HG02759 (cell line): ENCODE measurements around the gene CATSPERE.

Experiments
- ATAC-seq: cut with Tn5 transposase; IDR thresholded peaks from one replicate; pipeline ENCODE4 v1.9.1; 2021; ENCODE audit warnings: mild to moderate bottlenecking, moderate library complexity; ENCODE audit not compliant: unreplicated experiment

The CATSPERE gene

DNA sequence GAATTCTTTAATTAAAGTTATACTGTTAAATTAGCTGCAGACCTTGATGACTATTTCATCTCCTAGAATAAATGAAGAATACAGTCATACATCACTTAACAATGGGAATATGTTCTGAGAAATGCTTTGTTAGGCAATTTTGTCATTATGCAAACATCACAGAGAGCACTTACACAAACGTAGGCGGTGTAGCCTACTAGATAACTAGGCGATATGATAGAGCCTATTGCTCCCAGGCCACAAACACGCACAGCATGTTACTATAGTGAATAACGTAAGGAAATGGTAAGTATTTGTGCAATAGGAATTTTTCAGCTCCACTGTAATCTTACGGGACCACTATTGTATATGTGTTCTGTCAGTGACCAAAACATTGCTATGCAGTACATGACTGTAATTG lies 154.2 kb downstream of the CATSPERE start:
- no peak for ATAC-seq

DNA sequence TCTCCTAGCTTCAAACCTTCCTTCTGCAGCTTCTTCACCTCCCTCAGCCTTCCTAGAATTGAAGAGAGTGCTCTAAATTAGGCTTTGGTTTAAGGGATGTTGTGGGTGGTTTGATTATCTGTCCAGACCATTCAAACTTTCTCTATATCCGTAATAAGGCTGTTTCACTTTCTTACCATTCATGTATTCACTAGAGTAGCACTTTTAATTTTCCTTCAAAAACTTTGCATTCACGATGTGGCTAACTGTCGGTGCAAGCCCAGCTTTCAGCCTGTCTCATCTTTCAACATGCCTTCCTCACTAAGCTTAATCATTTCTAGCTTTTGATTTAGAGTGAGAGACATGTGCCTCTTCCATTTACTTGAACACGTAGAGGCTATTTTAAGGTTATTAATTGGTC lies 165.6 kb downstream of the CATSPERE start:
- no peak for ATAC-seq

DNA sequence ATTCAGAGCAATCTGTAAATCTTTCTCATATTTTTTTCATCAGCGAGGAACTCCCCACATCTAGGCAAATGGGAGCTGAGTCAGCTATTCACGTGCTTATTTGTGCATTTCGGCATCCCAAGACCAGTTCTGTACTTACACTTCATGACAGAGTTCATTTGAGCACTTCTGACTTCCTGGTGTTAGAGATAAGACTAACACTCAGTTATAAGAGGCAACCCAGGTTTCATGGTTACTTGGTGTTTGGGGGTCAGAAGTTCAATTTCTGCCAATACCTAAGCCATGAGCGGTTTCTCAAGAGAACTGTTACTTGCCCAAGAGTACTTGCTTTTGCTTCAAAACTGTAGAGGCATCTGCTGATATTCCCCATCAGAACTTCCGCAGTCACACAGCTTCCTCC lies 167.7 kb downstream of the CATSPERE start:
- ATAC-seq = no peak

DNA sequence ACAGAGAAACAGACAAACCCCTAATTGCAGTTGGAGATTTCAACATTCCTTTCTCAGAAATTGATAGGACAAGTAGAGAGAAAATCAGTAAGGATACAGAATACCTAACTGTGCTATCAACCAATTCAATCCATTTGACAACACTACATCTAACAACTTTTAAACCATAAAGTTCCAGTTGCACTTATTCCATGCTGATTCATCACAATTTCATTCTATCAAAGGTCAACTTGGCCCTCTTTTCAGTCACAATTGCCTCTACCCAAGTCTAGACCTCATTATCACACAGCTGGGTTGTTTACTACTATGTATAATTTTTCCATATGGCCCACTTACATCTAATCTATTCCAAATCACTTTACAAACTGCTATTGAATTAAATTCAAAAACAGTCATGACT lies 172.1 kb downstream of the CATSPERE start:
- no peak for ATAC-seq

DNA sequence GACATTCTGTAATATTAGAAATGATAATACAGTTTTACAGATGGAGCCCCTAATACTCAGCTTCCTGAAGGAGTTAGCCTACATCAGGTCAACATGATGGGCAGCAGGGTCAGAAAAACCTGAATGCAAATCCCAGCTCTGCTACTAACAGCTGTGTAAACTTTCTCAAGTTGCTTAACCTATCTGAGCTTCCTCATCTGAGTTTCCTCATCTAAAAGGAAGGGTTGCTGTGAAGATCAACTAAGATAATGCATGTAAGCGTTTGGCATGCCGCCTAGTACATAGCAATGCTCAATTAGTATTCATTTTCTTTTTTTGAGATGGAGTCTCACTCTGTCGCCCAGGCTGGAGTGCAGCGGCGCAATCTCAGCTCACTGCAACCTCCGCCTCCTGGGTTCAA lies 173.5 kb downstream of the CATSPERE start:
- ATAC-seq = no peak

DNA sequence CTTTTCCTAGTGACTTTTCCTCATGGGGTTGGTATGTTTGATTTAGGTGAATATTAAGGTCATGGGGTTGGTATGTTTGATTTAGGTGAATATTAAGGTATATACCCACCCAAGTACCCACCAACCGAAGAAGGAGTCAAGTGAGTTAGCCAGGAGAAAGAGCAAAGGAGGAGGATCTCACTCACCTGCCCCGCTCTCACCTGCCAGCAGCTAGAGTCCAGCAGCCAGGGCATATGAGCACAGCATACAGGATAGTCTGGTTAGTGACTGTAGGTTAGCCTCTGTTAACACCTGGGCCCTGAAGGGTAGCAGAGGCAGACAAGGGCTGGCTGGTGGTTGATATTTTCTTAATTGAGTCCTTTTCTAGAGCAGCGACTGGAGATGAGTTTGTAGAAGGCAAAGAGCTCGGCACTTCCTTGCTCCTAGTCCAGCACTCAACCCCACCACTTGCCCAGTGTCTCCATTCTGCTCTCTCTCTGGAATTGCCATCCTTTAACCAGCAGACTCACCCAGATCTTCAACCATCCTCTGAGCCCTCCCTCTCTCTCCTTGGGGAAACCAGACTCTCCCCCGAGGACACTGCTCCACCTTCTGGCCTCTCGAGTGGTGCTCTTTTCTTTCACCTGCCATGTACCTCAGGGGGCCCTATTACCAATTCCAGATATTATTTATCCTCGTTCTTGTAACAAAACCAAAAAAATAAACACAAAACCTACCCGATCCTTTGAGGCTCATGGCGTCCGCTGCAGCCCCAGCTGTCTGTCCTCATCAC lies 175.6 kb downstream of the CATSPERE start:
- no peak for ATAC-seq

DNA sequence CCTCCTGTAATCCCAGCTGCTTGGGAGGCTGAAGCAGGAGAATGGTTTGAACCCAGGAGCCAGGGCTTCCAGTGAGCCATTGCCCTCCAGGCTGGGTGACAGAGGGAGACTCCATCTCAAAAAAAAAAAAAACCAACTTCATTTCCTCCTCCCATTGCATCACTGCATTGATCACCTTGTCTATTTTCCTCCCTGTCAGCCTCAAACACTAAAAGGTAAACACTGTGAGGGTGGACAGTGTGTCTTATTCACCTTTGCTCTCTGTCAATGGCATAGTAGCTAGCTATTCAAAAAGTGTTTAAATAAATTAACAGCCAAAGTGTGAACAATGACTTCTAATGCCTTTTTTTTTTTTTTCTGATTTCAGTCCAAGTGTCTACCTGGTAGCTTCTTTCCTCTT lies 178.5 kb downstream of the CATSPERE start:
- ATAC-seq = no peak

DNA sequence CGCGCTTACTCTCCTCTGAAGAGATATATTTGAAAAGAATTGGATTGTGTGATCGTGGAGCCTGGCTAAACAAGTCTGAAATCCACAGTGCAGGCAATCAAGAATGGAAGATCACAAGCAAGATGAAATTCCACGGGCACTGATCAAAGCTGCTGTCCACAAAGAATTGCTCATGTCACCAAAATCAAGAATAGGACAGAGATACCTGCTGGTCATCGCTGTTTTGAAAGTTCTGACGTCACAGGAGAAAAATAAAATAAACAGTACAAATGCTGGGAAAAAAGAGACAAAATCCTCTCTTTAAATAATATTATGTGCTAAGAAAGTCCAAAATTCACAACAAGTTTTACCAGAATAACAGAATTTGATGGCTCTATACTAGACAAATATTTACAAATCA lies 179.8 kb downstream of the CATSPERE start:
- ATAC-seq = no peak

DNA sequence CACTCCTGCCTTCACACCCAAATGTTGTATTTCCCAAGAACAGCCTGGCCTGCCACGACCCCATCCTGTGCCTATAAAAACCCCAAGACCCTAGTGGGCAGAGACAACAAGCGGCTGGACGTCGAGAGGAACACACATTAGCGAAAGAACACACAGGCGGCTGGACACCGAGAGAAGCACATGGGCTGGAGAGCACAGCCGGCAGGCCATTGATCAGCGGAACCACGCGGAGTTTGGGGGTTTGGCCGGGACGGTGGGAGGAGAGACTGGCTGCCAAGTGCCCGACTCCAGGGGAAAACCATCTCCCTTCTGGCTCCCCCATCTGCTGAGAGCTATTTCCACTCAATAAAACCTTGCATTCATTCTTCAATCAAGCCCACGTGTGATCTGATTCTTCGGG lies 181.5 kb downstream of the CATSPERE start:
- ATAC-seq = no peak

DNA sequence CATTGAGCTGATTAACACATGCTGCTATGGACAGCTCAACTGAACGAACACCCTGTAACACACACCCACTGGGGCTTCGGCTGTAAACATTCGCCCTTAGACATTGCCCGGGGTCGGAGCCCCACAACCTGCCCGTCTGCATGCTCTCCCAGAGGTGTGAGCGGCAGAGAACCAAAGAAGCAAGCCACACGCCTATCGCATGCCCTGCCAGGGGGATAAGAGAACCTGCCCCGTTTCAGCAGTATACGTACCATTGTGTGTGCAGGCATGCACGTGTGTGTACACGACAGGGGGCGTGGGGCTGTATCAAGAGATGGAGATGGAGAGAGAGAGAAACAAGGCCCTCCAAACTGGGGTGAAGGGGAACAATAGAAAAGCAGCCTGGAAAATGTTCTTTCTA lies 181.9 kb downstream of the CATSPERE start:
- ATAC-seq = no peak

DNA sequence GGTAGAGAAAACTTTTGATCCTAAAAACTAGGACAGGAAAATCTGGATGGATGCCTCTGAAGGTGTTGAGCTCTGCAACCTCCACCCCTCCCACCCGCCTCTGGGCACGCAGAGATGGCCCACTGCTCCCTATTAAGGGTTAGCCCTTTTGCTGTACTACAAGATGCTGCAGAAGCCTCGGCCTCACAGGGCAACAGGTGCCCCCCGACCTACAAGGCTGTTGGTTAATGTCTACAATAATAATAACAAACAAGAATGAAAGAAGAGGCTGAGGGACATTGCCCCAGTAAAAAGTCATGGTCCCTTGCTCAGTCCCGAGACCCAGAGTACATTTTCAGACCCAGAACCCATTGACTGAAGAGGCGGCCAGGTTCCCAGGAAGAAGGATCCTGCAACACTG lies 184.3 kb downstream of the CATSPERE start:
- ATAC-seq = no peak

DNA sequence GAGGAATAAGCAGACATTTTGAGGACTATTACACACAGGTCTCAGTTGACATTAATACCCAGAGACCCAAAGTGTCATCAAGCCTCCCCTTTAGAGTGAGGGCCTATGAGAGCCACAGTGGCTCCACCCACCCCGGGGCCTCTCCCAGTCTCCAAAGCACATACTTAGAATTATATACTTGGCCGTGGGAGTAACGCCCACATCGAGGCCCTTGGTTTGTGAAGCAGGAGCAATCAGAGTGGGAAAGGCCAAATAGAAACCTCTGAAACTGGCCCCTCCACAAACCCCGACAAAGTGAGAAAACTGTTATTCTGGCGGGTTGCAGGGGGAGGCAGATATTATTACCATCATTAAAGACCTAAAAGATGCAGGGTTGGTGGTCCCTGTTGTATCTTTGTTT lies 184.8 kb downstream of the CATSPERE start:
- no peak for ATAC-seq

DNA sequence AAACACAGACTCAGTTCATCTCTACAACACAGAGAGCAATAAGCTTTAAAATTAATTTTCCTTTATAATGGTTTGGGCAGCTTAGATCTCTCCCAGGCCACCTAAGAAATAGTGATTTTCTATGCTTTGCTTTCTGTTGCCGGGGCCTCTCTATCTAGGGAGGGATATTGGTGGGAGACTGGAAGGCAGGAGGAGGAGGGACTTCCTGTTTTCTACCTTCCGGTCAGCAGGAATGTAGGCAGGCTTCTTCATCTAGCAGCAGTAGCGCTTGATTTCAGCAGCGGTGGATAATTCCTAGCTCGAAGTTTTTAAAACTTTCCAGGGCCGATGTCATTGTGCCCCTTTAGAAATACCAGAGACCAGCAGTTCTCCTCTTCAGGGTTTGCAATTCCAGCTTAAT lies 186.7 kb downstream of the CATSPERE start:
- ATAC-seq = no peak

DNA sequence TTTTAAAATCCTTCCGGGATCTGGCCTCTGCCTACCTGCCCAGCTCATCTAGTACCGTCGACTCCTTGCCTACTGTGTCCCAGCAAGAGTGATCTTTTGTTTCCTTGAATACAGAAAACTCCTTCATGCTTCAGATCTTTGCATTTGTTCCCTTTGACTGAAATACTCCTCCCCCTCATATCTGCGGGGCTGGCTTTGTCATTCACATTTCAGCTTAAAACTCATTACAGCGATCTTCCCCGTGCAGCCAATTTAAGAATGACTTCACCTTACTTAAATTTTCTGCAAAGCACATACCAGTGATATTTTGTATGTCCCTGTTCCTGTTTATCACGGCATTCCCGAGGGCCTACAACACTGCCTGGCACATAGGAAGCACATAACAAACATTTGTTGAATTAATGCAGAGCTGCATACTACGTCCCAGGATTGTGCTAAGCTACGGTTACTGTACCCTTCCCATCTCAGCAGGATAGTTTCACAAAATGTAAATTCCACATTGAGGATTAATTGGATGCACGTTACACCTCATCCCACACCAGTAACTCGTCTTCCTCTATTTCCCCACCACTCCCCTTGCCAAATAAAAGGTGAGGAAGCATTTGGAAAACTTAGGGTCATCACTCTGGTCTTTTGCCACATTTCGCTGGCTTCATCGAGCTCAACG lies 191.0 kb downstream of the CATSPERE start:
- no peak for ATAC-seq

DNA sequence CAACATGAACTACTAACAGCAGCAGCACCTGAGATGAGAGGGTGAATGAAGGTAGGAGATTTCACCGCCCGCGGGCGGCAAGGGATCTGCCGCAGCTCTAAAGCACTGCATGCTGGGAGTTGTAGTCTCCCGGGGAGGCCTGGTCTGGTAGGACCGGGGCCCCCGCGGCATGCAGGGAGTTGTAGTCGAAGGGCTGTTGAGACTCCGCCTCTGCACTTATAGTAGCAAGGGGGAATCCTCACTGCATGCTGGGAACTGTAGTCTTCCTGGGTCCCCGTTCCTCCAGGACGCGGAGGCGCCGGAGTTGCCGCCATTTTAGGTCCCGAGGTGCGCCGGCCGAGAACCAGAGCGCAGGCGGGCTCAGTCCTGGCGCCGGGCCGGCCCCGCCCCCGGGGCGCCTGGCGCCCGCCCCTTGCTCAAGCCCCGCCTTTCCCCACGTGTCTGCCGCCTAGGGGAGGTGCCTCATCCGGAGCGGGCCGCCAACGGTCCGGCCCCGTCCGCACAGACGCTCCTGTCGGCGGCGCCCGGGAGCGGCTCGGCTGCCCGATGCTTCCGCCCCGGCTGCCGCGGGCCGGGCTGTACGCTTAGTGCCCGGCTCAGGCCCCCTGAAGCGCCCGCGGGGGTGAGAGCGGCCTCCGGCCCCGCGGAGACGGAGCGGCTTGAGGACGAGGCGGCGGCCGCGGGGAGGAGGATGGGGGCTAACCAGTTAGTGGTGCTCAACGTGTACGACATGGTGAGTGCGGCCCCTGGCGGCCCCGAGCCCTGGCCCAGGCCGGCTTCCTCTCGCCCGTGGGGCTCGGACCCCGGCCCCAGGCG lies 191.8 kb downstream of the CATSPERE start, which contains the start of gene DESI2:
TSS of gene DESI2 (plus strand) at position 504 of the 816 bp plus-strand sequence. CDS start at position 692, 188 bp downstream.
- ATAC-seq = peak; percentile 95

DNA sequence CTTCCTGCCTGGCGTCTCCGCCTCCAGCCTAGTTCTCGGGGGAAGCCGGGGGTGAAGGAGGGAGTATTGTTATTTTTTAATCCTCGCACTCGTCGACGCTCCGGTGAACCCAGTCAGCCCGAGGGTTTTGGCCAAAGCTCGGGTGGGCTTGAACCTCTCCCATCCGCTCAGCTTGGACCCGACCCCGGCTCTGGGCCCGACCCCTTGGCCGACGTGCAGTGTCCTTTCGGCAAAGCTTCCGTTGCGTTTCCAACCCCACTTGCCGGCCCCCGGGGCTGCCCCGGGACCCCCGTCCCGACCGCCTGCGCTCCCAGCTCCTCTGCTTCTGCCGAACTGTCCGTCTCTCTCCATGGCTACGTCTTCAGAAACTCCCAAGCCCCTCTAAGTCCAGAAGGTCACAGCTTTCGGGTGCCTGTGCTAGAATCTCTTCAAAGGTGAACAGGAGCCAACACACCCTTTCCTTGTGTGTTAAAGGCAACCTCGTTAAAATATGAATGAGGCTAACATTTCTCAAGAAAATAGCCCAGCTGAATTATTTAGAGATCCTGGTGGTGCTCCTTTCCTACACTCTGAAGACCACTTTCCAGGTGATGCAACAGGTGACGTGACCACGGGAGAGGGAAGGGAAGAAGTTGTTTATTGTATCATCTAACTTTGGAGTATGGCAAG lies 192.5 kb downstream of the CATSPERE start:
- ATAC-seq = peak; percentile 0

DNA sequence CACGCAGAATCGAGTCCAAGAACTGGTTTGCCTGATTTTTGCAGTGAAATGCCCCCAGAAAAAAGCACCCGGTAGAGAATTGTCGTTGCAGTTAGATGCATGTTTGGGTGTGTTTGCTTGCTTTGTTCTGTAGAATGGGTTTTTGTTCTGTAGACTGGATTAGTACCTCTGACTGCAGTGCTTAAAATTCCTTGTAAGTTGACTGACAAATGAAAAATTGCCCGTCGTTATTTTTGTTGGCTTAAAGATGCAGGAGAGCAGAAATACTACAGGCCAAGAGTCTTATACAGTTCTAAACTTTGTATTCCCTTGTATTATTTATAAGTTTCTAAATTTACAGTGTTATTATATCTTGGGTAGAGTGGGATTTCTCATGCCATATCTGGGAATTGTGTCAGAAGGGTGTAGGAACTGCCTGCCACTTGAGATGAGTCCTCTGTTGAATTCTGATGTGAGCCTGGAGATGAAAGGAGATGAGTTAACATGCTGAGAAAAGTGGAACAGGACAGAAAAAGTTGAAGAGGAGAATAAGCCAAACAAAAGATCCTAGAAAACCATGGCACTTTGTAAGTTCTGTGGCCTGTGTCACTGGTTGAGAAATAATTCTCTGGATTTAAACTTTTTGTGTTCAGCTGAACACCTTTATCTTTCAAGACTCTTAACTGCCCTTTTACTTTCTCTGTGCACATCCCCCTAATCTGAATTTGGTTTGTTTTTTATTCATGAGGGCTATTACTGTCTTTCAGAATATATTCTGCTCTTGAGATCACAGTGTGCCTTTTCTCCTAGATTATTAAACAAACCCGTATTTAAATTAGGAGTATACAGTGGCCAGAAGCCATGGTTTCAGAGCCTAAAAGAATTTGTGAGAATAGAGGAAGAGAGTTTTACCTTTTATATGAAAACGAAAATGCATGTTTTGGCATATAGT lies 193.3 kb downstream of the CATSPERE start:
- ATAC-seq = no peak

DNA sequence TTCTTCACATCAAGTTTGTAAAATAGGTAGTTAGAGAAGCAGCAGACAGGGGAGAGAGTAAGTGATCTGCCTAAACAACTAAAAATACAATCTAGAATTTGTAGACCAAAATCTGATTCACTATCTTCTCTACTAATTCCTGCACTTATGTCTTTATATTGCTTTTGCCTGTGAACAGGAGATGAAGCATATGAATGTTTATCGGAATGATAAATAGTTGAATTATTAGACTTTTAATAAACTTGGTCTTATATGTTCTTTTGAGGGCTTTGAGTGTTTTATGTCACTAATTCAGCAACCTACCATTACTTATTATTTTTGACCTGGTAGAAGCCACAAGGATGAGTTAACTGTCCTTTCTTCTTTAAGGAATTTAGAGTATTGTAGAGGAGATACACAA lies 194.1 kb downstream of the CATSPERE start:
- no peak for ATAC-seq

DNA sequence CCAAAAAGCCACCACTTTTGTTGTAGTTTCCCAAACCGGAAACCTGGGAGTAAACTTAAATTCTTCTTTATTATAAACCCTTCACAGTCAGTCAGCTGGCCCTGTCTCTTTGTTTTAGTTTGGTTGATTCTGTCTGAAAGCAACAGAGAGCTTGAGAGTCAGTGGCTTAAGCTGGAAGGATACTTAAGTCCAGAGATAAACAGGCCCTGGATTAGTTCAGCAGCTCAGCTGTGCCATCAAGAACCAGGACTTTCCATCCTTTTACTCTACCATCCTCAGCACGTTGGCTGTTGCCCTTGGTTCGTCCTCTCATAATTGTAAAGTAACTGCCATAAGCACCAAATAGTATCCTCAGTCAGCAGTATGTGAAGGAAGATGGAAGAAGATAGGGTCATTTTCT lies 196.3 kb downstream of the CATSPERE start:
- ATAC-seq = no peak

DNA sequence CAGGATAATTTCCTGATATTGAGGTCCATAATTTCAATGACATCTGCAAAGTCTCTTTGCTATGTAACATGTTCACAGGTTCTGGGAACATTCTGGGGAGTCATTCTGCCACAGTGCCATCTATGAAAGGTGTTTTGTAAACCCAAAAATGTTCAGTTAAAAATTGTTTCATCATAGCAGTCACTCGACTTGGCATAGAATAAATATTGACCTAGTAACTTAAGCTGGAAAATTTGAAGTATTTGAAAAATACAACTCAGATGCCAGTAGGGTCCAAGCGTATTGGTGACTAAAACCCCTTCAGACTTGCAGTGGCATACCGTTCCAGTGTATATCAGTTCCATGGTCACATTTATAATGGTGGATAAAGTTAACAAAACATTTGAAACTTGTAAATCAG lies 198.6 kb downstream of the CATSPERE start:
- ATAC-seq = no peak
